Measurements from ENCODE around the gene DGUOK. TPM values are rescaled to one million over a fixed set of nuclear protein-coding genes. Genes with fewer than 3 reads are reported as not detected.

Gene DGUOK
- total RNA-seq, 1 experiment from 2014 or later = 130 TPM

GRCh38 chr2:73984922-73985307 is 58.2 kb downstream of the DGUOK start:
- Histone ChIP-seq H4K20me1 (ENCODE audit: insufficient read depth, low read depth, low read length) (peaks cover 28% of the 10 kb centered on the region), H3K9me2 (replicated peaks; ENCODE audit: insufficient read depth, low read length) (no peaks in the 10 kb centered on the region), H3K4me3 (ENCODE audit: low read length) (peak overlapping the region; percentile 71; the same call in 1 of the 2 replicates), H2AFZ (ENCODE audit: low read length) (no peak overlapping the region), H3K9me3 (ENCODE audit: low read length) (no peaks in the 10 kb centered on the region), H3K27me3 (ENCODE audit: low read length) (no peaks in the 10 kb centered on the region; the same call in 1 of the 2 replicates), H3K4me1 (ENCODE audit: low read length) (peaks cover 60% of the 10 kb centered on the region), H3K79me2 (ENCODE audit: low read length) (peaks cover 45% of the 10 kb centered on the region), H3K4me2 (ENCODE audit: low read depth, low read length, poor library complexity, severe bottlenecking) (no peak overlapping the region), H3K9ac (ENCODE audit: low read length) (peak overlapping the region; percentile 72), H3K36me3 (ENCODE audit: insufficient read depth, low read length) (peaks cover 20% of the 10 kb centered on the region), H3K27ac (ENCODE audit: low read length) (no peak overlapping the region)
- DNase-seq = peak; percentile 79

- Histone ChIP-seq H3K9me3 (ENCODE audit: low read length) (no peaks in the 10 kb centered on the region), H4K20me1 (ENCODE audit: insufficient read depth, low read depth, low read length) (peaks cover 33% of the 10 kb centered on the region), H3K4me2 (ENCODE audit: low read depth, low read length, poor library complexity, severe bottlenecking) (peak overlapping the region; percentile 76), H3K36me3 (ENCODE audit: insufficient read depth, low read length) (peaks cover 26% of the 10 kb centered on the region), H3K4me3 (ENCODE audit: low read length) (peak overlapping the region; percentile 76), H3K4me1 (ENCODE audit: low read length) (peaks cover 58% of the 10 kb centered on the region), H3K27ac (ENCODE audit: low read length) (peak overlapping the region; percentile 3; the same call in 1 of the 2 replicates), H3K9ac (ENCODE audit: low read length) (peak overlapping the region; percentile 80), H3K27me3 (ENCODE audit: low read length) (no peaks in the 10 kb centered on the region; the same call in 1 of the 2 replicates), H2AFZ (ENCODE audit: low read length) (peak overlapping the region; percentile 25), H3K79me2 (ENCODE audit: low read length) (peaks cover 51% of the 10 kb centered on the region), H3K9me2 (replicated peaks; ENCODE audit: insufficient read depth, low read length) (no peaks in the 10 kb centered on the region)
- peak; percentile 81 for DNase-seq
Measured at GRCh38 chr2:73985308-73986084, 58.8 kb downstream of the DGUOK start.

DNA sequence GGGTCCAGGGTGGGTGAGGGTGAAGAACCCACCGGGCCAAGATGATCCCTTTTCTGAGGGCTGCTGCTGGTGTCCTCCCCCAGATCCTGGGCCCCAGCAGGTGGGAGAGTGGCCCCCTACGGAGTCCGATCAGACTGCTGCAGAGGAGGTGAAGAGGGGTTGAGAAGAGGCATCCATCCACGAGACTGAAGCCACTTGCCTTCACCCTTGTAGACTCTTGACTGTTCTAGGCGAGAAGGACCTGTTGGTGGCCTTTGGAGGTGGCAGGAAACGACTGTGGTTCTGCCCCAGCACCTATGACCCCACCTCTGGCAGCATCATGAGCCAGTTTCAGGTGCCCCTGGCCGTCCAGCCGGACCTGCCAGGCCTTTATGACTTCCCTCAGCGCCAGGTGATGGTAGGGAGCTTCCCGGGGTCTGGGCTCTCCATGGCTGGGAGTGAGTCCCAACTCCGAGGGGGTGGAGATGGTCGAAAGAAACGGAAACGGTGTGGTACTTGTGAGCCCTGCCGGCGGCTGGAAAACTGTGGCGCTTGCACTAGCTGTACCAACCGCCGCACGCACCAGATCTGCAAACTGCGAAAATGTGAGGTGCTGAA is 59.5 kb downstream of the DGUOK start:
- peak overlapping the region; percentile 76 for H3K4me3 ChIP-seq (ENCODE audit: low read length)
- H3K27ac ChIP-seq (ENCODE audit: low read length) = peak overlapping the region; percentile 3; the same call in 1 of the 2 replicates
- peaks cover 54% of the 10 kb centered on the region for H3K79me2 ChIP-seq (ENCODE audit: low read length)
- peak overlapping the region; percentile 76 for H3K4me2 ChIP-seq (ENCODE audit: low read depth, low read length, poor library complexity, severe bottlenecking)
- DNase-seq = no peak
- no peaks in the 10 kb centered on the region for H3K9me3 ChIP-seq (ENCODE audit: low read length)
- H3K9me2 ChIP-seq (replicated peaks; ENCODE audit: insufficient read depth, low read length) = no peaks in the 10 kb centered on the region
- H3K9ac ChIP-seq (ENCODE audit: low read length) = peak overlapping the region; percentile 80
- H3K4me1 ChIP-seq (ENCODE audit: low read length) = peaks cover 51% of the 10 kb centered on the region
- H2AFZ ChIP-seq (ENCODE audit: low read length) = peak overlapping the region; percentile 25; the same call in 1 of the 2 replicates
- H3K36me3 ChIP-seq (ENCODE audit: insufficient read depth, low read length) = peaks cover 29% of the 10 kb centered on the region
- no peaks in the 10 kb centered on the region; the same call in 1 of the 2 replicates for H3K27me3 ChIP-seq (ENCODE audit: low read length)
- H4K20me1 ChIP-seq (ENCODE audit: insufficient read depth, low read depth, low read length) = peaks cover 34% of the 10 kb centered on the region

GRCh38 chr2:73987109-73987947 is 60.6 kb downstream of the DGUOK start:
- H3K79me2 ChIP-seq (ENCODE audit: low read length) = peaks cover 58% of the 10 kb centered on the region
- no peak overlapping the region for H2AFZ ChIP-seq (ENCODE audit: low read length)
- no peaks in the 10 kb centered on the region for H3K9me3 ChIP-seq (ENCODE audit: low read length)
- H3K36me3 ChIP-seq (ENCODE audit: insufficient read depth, low read length) = peaks cover 33% of the 10 kb centered on the region
- peaks cover 34% of the 10 kb centered on the region for H4K20me1 ChIP-seq (ENCODE audit: insufficient read depth, low read depth, low read length)
- H3K27ac ChIP-seq (ENCODE audit: low read length) = no peak overlapping the region
- peak overlapping the region; percentile 76 for H3K4me2 ChIP-seq (ENCODE audit: low read depth, low read length, poor library complexity, severe bottlenecking)
- no peaks in the 10 kb centered on the region; the same call in 1 of the 2 replicates for H3K27me3 ChIP-seq (ENCODE audit: low read length)
- peak overlapping the region; percentile 1; the same call in 1 of the 2 replicates for H3K4me3 ChIP-seq (ENCODE audit: low read length)
- no peak for DNase-seq
- H3K9me2 ChIP-seq (replicated peaks; ENCODE audit: insufficient read depth, low read length) = no peaks in the 10 kb centered on the region
- H3K4me1 ChIP-seq (ENCODE audit: low read length) = peaks cover 46% of the 10 kb centered on the region
- no peak overlapping the region for H3K9ac ChIP-seq (ENCODE audit: low read length)

DNA sequence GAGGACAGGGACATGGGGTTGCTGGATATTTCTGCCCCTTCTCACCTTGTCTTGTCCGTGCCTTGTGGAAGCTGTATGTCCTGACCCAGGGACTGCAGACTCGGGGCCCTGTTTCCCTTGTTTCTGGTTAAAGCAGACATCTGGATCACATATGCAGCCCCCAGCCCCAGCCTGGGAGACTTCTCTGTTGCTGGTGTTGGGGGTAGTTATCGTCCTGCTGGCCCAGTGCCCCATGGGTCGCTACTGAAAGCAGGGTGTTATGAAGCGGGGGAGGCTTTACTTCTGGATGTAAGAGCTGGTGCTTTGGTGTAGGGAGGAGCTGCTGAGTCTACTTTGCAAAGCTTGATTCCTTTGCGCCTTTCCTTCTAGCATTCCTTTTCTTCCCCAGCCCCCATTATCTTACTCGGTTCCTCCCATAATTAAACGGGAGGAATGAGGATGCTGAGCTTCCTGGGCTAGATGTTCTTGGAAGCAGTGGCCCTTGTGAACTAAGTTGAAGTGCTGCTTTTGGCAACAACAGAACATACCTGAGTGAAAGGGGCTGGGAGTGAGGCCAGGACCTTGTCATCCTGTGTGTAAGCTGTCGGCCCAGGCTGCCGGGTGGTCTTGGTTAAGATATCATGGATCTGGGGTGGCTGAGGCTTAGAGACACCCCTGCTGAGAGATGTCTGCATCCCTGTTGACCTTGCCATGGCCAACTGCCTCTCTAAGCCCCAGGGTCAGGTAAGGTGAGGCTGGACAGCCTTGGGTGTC is 61.4 kb downstream of the DGUOK start:
- Histone ChIP-seq H3K9ac (ENCODE audit: low read length) (no peak overlapping the region), H3K36me3 (ENCODE audit: insufficient read depth, low read length) (peaks cover 33% of the 10 kb centered on the region), H3K4me1 (ENCODE audit: low read length) (peaks cover 46% of the 10 kb centered on the region), H3K9me3 (ENCODE audit: low read length) (no peaks in the 10 kb centered on the region), H3K4me3 (ENCODE audit: low read length) (no peak overlapping the region), H3K79me2 (ENCODE audit: low read length) (peaks cover 59% of the 10 kb centered on the region), H3K4me2 (ENCODE audit: low read depth, low read length, poor library complexity, severe bottlenecking) (peak overlapping the region; percentile 1), H3K9me2 (replicated peaks; ENCODE audit: insufficient read depth, low read length) (no peaks in the 10 kb centered on the region), H4K20me1 (ENCODE audit: insufficient read depth, low read depth, low read length) (peaks cover 33% of the 10 kb centered on the region), H3K27me3 (ENCODE audit: low read length) (no peaks in the 10 kb centered on the region; the same call in 1 of the 2 replicates), H2AFZ (ENCODE audit: low read length) (no peak overlapping the region), H3K27ac (ENCODE audit: low read length) (no peak overlapping the region)
- no peak for DNase-seq

DNA sequence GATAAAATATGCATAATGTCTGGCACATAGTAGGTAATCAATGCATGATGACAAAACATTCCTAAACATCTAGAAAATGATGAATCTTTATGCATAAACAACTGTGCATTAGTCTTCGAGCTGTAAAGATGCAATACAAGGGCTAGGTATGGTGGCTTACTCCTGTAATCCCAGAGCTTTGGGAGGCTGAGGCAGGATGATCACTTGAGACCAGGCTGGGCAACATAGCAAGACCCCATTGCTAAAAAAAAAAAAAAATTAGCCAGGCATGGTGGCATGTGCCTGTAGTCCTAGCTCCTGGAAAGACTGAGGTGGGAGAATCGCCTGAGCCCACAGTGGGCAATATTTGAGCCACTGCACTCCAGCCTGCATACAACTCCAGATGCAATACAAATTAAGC is 63.3 kb downstream of the DGUOK start:
- no peaks in the 10 kb centered on the region for H3K9me3 ChIP-seq (ENCODE audit: low read length)
- peaks cover 33% of the 10 kb centered on the region for H3K36me3 ChIP-seq (ENCODE audit: insufficient read depth, low read length)
- peaks cover 69% of the 10 kb centered on the region for H3K79me2 ChIP-seq (ENCODE audit: low read length)
- H3K4me1 ChIP-seq (ENCODE audit: low read length) = peaks cover 34% of the 10 kb centered on the region
- no peak overlapping the region for H2AFZ ChIP-seq (ENCODE audit: low read length)
- peaks cover 47% of the 10 kb centered on the region for H4K20me1 ChIP-seq (ENCODE audit: insufficient read depth, low read depth, low read length)
- H3K4me2 ChIP-seq (ENCODE audit: low read depth, low read length, poor library complexity, severe bottlenecking) = no peak overlapping the region
- H3K4me3 ChIP-seq (ENCODE audit: low read length) = no peak overlapping the region
- H3K9me2 ChIP-seq (replicated peaks; ENCODE audit: insufficient read depth, low read length) = no peaks in the 10 kb centered on the region
- no peak overlapping the region for H3K27ac ChIP-seq (ENCODE audit: low read length)
- no peaks in the 10 kb centered on the region for H3K27me3 ChIP-seq (ENCODE audit: low read length)
- no peak overlapping the region for H3K9ac ChIP-seq (ENCODE audit: low read length)
- DNase-seq = no peak

GRCh38 chr2:73990531-73990930 is 63.9 kb downstream of the DGUOK start:
- Histone ChIP-seq H3K79me2 (ENCODE audit: low read length) (peaks cover 70% of the 10 kb centered on the region), H3K4me3 (ENCODE audit: low read length) (no peak overlapping the region), H3K9me3 (ENCODE audit: low read length) (no peaks in the 10 kb centered on the region), H2AFZ (ENCODE audit: low read length) (no peak overlapping the region), H4K20me1 (ENCODE audit: insufficient read depth, low read depth, low read length) (peaks cover 53% of the 10 kb centered on the region), H3K9me2 (replicated peaks; ENCODE audit: insufficient read depth, low read length) (no peaks in the 10 kb centered on the region), H3K36me3 (ENCODE audit: insufficient read depth, low read length) (peaks cover 33% of the 10 kb centered on the region), H3K4me1 (ENCODE audit: low read length) (peaks cover 38% of the 10 kb centered on the region), H3K9ac (ENCODE audit: low read length) (no peak overlapping the region), H3K27me3 (ENCODE audit: low read length) (no peaks in the 10 kb centered on the region), H3K4me2 (ENCODE audit: low read depth, low read length, poor library complexity, severe bottlenecking) (no peak overlapping the region), H3K27ac (ENCODE audit: low read length) (no peak overlapping the region)
- no peak for DNase-seq

All from Karpas-422 (cell line).